ENCODE data around the gene PHKB. TPM values are rescaled to one million over a fixed set of nuclear protein-coding genes. Genes with fewer than 3 reads are reported as not detected.

The PHKB gene
- total and polyA plus RNA-seq, 2 donors (not counting 1 experiment from before 2014, with no cell fraction given): 50.4 to 223 TPM

DNA sequence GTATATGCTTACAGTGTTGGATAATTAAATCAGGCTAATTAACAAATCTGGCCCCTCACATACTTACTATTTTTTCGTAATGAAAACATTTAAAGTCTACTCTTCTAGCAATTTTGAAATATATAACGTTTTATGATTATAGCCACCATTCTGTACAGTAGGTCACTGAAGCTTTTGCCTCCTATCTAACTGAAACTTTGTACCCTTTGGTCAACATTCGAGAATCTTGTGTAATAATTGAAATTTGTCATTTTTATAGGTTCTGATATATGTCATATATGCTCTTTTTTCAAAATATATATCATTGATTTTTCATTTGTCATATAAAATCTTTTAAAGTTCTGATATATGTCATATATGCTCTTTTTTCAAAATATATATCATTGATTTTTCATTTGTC lies 12.7 kb downstream of the PHKB start:
- WGBS (ENCODE audit: insufficient coverage): no CpG with 5 or more reads among the region's 3 CpGs
- CTCF ChIA-PET: interaction anchor here (1.3 kb wide), 1 partner anchor 12 kb away, joined by 5 read pairs; the partner anchor contains the start of genes ITFG1 and PHKB

DNA sequence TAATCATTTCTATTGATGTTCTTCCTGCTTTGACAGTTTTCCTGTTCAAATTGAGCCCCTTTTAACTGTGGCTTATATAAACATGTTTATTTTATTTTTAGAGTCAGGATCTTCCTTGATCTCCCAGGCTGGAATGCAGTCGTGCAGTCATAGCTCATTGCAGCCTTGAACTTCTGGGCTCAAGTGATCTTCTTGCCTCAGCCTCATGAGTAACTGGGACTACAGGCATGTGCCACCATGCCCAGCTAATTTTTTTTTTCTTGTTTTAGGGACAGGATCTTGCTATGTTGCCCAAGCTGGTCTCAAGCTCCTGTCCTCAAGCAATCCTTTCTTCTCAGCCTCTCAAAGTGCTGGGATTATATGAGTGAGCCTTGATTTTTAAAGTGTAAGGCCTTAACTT lies 14.7 kb downstream of the PHKB start:
- intact Hi-C loops (cut with micrococcal nuclease): loop anchor here (5.0 kb wide), 1 partner anchor 47 kb away; no protein-coding TSS in a partner anchor
- 86% methylated on average over 1 of the region's 1 CpG for WGBS (ENCODE audit: insufficient coverage)
- Histone ChIP-seq H3K4me3 (ENCODE audit: control extremely low read depth in 1 of 5, extremely low read depth in 1 of 5, insufficient read depth in 1 of 5, low read depth in 2 of 5, low read length in 4 of 5) (no peak overlapping the region), H3K27ac (ENCODE audit: low read length in 2 of 2) (no peak overlapping the region), H3K4me2 (replicated peaks; ENCODE audit: low read depth, low read length, poor library complexity, severe bottlenecking) (no peak overlapping the region), H3K9me3 (ENCODE audit: control extremely low read depth in 1 of 3, control insufficient read depth in 2 of 3, insufficient read depth in 1 of 3, low read length in 2 of 3) (no peaks in the 10 kb centered on the region), H3K9ac (ENCODE audit: low read length) (no peak overlapping the region), H3K79me2 (ENCODE audit: control insufficient read depth, insufficient read depth, low read length) (peaks cover 74% of the 10 kb centered on the region), H4K20me1 (ENCODE audit: control insufficient read depth, insufficient read depth, low read length, poor library complexity, severe bottlenecking) (peaks cover 14% of the 10 kb centered on the region), H2AFZ (ENCODE audit: insufficient read depth, low read depth, low read length, poor library complexity, severe bottlenecking) (no peak overlapping the region), H3K36me3 (replicated peaks in 1 of 2; ENCODE audit: control extremely low read depth in 1 of 2, control insufficient read depth in 1 of 2, extremely low read depth in 1 of 2, insufficient read depth in 2 of 2, low read length in 1 of 2) (peaks cover 5 to 6% of the 10 kb centered on the region in 2 experiments), H3K4me1 (ENCODE audit: control insufficient read depth in 2 of 2, insufficient read depth in 2 of 2, low read length in 2 of 2) (peaks cover 7 to 14% of the 10 kb centered on the region in 2 donors), H3K27me3 (replicated peaks in 1 of 4; ENCODE audit: control extremely low read depth in 1 of 4, control insufficient read depth in 3 of 4, insufficient read depth in 4 of 4, low read length in 3 of 4) (no peaks in the 10 kb centered on the region)
- no peak for DNase-seq
- Mint-ChIP-seq H3K4me1 (peaks cover 44% of the 10 kb centered on the region), H3K4me3 (no peak overlapping the region), H3K9me3 (ENCODE audit: insufficient read depth) (no peaks in the 10 kb centered on the region), H3K27me3 (no peaks in the 10 kb centered on the region), H3K27ac (no peak overlapping the region)
- ChIA-PET CTCF (no interaction called here), POLR2A (no interaction called here)
- no peak for ATAC-seq (ENCODE audit: low read depth)
- TF ChIP-seq, protein P1, sequence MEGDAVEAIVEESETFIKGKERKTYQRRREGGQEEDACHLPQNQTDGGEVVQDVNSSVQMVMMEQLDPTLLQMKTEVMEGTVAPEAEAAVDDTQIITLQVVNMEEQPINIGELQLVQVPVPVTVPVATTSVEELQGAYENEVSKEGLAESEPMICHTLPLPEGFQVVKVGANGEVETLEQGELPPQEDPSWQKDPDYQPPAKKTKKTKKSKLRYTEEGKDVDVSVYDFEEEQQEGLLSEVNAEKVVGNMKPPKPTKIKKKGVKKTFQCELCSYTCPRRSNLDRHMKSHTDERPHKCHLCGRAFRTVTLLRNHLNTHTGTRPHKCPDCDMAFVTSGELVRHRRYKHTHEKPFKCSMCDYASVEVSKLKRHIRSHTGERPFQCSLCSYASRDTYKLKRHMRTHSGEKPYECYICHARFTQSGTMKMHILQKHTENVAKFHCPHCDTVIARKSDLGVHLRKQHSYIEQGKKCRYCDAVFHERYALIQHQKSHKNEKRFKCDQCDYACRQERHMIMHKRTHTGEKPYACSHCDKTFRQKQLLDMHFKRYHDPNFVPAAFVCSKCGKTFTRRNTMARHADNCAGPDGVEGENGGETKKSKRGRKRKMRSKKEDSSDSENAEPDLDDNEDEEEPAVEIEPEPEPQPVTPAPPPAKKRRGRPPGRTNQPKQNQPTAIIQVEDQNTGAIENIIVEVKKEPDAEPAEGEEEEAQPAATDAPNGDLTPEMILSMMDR (IDR thresholded peaks at IDR 0.05): no peak
- TF ChIP-seq EZH2 (IDR thresholded peaks at IDR 0.05; ENCODE audit: borderline replicate concordance, insufficient read depth, low read depth, low read length, poor library complexity, severe bottlenecking): no peak

More for the DNA sequence above, 12.7 kb downstream of the PHKB start:
- H3K36me3 ChIP-seq (replicated peaks in 1 of 2; ENCODE audit: control extremely low read depth in 1 of 2, control insufficient read depth in 1 of 2, extremely low read depth in 1 of 2, insufficient read depth in 2 of 2, low read length in 1 of 2): peaks cover 0 to 6% of the 10 kb centered on the region in 2 experiments
- H3K4me2 ChIP-seq (replicated peaks; ENCODE audit: low read depth, low read length, poor library complexity, severe bottlenecking): no peak overlapping the region
- H3K27me3 Mint-ChIP-seq: no peaks in the 10 kb centered on the region
- H4K20me1 ChIP-seq (ENCODE audit: control insufficient read depth, insufficient read depth, low read length, poor library complexity, severe bottlenecking): peaks cover 10% of the 10 kb centered on the region
- H2AFZ ChIP-seq (ENCODE audit: insufficient read depth, low read depth, low read length, poor library complexity, severe bottlenecking): no peak overlapping the region
- POLR2A ChIA-PET: interaction anchor here (1.1 kb wide), 1 partner anchor 9 kb away, joined by 10 read pairs; no protein-coding TSS in a partner anchor
- peaks cover 38% of the 10 kb centered on the region for H3K4me1 Mint-ChIP-seq
- H3K27ac ChIP-seq (ENCODE audit: low read length in 2 of 2): no peak overlapping the region
- peaks cover 4 to 7% of the 10 kb centered on the region in 2 donors for H3K4me1 ChIP-seq (ENCODE audit: control insufficient read depth in 2 of 2, insufficient read depth in 2 of 2, low read length in 2 of 2)
- no peak overlapping the region for H3K9ac ChIP-seq (ENCODE audit: low read length)
- intact Hi-C loops (cut with micrococcal nuclease): no loop called here
- ATAC-seq (ENCODE audit: low read depth): no peak
- DNase-seq: no peak
- no peaks in the 10 kb centered on the region for H3K9me3 ChIP-seq (ENCODE audit: control extremely low read depth in 1 of 3, control insufficient read depth in 2 of 3, insufficient read depth in 1 of 3, low read length in 2 of 3)
- no peaks in the 10 kb centered on the region for H3K27me3 ChIP-seq (replicated peaks in 1 of 4; ENCODE audit: control extremely low read depth in 1 of 4, control insufficient read depth in 3 of 4, insufficient read depth in 4 of 4, low read length in 3 of 4)
- H3K4me3 ChIP-seq (ENCODE audit: control extremely low read depth in 1 of 5, extremely low read depth in 1 of 5, insufficient read depth in 1 of 5, low read depth in 2 of 5, low read length in 4 of 5): no peak overlapping the region
- no peaks in the 10 kb centered on the region for H3K9me3 Mint-ChIP-seq (ENCODE audit: insufficient read depth)
- peaks cover 78% of the 10 kb centered on the region for H3K79me2 ChIP-seq (ENCODE audit: control insufficient read depth, insufficient read depth, low read length)
- no peak for TF ChIP-seq EZH2 (IDR thresholded peaks at IDR 0.05; ENCODE audit: borderline replicate concordance, insufficient read depth, low read depth, low read length, poor library complexity, severe bottlenecking)
- TF ChIP-seq, protein P1 (IDR thresholded peaks at IDR 0.05): no peak
- no peak overlapping the region for H3K27ac Mint-ChIP-seq
- no peak overlapping the region for H3K4me3 Mint-ChIP-seq

Data from B cell (primary cell).